CD4-positive, alpha-beta T cell treated with Interleukin-15 for 1 hour (primary cell): ENCODE data around the gene ACP7.
"Not testable (repeated sequence)": the region's sequence is repeated elsewhere in the genome, so short reads cannot be mapped to it uniquely, and the experiment has no call there.

ENCODE experiments used
- DNase-seq: peaks from one replicate; pipeline ENCODE4 v3.0.0-alpha.2; 2020

Gene ACP7

GRCh38 chr19:39133431-39134270 lies 49.5 kb downstream of the ACP7 start:
- DNase-seq = no peak

GRCh38 chr19:39135701-39136100 lies 51.5 kb downstream of the ACP7 start:
- no peak for DNase-seq

- DNase-seq = no peak
Observed at GRCh38 chr19:39136225-39136940, 52.2 kb downstream of the ACP7 start.

GRCh38 chr19:39137131-39137530 lies 53.0 kb downstream of the ACP7 start:
- DNase-seq = no peak

GRCh38 chr19:39138221-39139211 lies 54.3 kb downstream of the ACP7 start:
- DNase-seq = no peak

GRCh38 chr19:39139305-39139874 lies 55.2 kb downstream of the ACP7 start:
- no peak for DNase-seq

- DNase-seq = no peak
Observed at GRCh38 chr19:39139971-39140453, 55.8 kb downstream of the ACP7 start.

- no peak for DNase-seq
Observed at GRCh38 chr19:39140594-39140993, 56.4 kb downstream of the ACP7 start.

- no peak for DNase-seq
Observed at GRCh38 chr19:39141929-39142328, 57.8 kb downstream of the ACP7 start.

- DNase-seq = no peak
Observed at GRCh38 chr19:39142630-39143029, 58.5 kb downstream of the ACP7 start.

- not testable (repeated sequence) for DNase-seq
Observed at GRCh38 chr19:39143757-39144289, 59.7 kb downstream of the ACP7 start.

- DNase-seq = no peak
Observed at GRCh38 chr19:39144290-39145071, 60.3 kb downstream of the ACP7 start.

GRCh38 chr19:39145180-39145953 lies 61.2 kb downstream of the ACP7 start:
- no peak for DNase-seq

- DNase-seq = no peak
Observed at GRCh38 chr19:39146091-39146490, 61.9 kb downstream of the ACP7 start.

- DNase-seq = no peak
Observed at GRCh38 chr19:39146686-39147450, 62.7 kb downstream of the ACP7 start.

GRCh38 chr19:39147480-39147879 lies 63.3 kb downstream of the ACP7 start:
- DNase-seq = no peak

GRCh38 chr19:39148939-39149529 lies 64.9 kb downstream of the ACP7 start:
- DNase-seq = no peak

GRCh38 chr19:39150235-39150634 lies 66.1 kb downstream of the ACP7 start:
- DNase-seq = no peak
